Measurements from ENCODE around the gene RBFOX2.

DNA sequence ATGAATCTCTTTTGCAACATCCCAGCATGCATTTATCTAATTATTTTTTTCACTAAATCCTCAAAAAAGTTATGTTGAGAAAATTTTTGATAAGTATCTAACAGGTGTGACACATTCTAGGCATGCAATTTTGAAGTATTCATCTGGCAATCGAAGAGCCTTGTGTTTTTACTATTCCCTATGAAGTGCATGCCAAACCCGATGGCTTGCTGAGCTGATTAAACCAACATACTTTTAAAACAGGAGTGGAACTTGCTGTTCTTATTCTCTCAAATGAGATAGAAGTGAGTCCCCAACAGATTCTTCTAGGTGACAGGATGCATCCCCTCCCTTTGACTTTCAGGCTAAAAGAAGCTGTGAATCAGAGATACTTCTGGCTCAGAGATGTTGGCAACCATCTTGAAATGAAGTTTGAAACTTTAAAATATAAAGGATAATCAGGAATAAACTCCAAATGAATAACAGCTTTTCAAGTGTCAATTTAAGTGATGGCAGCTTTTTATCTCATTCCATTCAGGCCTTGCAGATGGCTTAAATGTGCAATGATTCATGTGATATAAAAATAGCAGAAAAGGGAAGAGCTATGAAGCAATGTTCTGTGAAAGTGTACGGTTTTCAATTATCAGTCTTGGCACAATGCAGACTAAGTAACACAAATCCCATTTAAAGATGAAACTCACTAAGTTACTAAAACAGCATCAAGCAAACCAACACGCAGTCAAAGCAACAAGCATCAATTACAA is 243.3 kb downstream of the RBFOX2 start:
- TF ChIP-seq CTCF (IDR thresholded peaks at IDR 0.05) (no peak), POLR2A (IDR thresholded peaks at IDR 0.05) (no peak)
